ENCODE results near the gene AP3B1. TPM values are rescaled to one million over a fixed set of nuclear protein-coding genes. Genes with fewer than 3 reads are reported as not detected.
"Not testable (repeated sequence)": the region's sequence is repeated elsewhere in the genome, so short reads cannot be mapped to it uniquely, and the experiment has no call there.

AP3B1 gene
- total RNA-seq, 1 donor from 2014 or later = 41.2 TPM

DNA sequence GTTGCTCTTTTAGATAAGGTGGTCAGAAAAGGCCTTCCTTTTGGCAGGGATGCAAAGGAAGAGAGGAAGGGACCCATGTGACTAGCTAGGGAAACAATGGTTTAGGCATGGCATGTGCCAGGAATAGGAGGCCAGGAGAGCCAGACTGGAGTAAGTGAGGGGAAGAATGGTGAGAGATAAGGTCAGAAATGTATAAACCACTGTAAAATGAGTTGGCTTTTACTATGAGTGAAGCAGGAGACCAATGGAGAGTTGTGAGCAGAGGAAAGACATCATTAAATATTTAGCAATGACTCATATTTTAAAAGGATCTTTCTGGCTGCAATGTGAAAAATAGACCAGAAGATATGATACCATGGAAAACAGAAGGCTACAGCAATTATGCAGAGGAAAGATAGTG is 50.9 kb downstream of the AP3B1 start:
- peak; percentile 55 for DNase-seq

DNA sequence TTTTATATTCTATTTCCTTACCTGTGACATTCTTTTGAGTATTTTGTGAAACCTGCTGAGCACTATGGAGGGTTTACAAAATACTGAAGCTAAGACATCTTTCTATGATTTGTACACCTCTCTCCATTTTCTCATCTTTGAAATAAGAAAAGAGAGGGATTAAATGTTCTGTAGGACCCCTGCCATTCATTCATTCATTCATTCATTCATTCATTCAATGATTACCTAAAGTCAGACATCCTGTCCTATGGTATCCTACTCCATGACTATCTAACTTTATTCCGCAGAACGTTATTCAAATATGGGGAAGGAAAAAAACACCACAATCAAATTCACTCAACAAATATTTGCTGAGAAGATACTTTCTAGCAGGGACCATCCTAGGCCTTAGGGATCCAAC is 51.4 kb downstream of the AP3B1 start:
- no peak for DNase-seq

DNA sequence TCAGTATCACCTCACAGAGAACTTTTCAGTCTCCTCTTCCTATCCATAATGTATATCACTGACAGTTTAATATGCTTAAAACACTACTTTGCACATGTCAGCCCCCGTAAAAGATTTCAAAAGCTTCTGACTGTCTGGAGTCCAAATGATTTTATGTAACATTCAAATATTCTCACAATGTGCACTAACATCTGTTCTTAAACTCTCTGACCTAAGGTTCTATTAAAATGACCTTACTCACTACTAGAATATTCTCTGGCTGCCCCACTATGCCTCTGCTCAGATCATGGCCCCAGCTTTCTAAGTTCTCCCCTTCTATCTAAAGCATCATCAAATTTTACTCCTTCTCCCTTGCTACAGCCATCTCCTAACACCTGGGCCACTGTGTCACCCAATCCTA is 52.5 kb downstream of the AP3B1 start:
- DNase-seq = no peak

DNA sequence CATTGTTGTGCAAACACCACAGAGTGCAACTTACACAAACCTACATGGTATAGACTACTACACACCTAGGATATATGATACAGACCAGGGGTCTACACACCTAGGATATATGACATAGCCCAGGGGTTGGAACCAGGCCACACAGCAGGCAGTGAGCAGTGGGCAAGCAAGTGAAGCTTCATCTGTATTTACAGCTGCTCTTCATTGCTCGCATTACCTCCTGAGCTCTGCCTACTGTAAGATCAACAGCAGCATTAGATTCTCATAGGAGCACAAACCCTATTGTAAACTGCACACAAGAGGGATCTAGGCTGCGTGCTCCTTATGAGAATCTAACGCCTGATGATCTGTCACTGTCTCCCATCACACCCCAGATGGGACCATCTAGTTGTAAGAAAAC is 56.6 kb downstream of the AP3B1 start:
- no peak for DNase-seq

DNA sequence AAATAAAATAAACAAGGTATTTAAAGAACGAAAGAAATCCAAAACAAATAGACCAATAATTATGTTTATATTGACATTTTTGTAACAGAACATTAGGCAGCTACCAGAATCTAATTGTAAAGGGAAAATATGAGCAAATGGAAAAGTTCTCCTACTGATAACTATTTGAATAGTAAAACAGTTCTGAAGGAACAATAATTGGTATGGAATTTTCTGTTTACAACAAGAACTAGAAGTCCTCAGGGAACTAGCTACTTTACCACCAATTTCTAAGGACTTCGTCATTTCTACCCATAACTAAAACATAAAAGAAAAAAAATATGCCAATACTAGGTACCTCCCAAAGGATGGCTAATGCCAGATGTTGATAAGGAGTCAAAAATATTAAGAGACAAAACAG is 58.5 kb downstream of the AP3B1 start:
- DNase-seq = no peak

DNA sequence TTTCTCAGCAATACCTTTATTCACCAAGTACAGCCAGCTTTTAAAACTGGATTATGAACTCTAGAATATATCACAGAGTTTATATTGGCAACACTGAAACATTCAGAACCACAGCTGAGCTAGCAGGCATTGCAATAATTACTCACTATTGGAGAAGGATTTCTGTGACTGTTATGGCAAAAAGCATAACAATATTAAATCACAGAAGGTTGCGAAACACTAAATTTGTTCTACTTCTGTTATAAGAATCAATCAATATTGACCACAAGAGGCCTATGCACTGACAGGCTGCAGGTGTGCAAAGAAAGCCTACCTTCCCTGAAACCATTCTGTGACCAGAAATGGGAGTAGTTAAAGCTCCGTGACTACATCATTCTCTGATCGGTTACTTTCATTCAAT is 59.2 kb downstream of the AP3B1 start:
- DNase-seq = no peak

DNA sequence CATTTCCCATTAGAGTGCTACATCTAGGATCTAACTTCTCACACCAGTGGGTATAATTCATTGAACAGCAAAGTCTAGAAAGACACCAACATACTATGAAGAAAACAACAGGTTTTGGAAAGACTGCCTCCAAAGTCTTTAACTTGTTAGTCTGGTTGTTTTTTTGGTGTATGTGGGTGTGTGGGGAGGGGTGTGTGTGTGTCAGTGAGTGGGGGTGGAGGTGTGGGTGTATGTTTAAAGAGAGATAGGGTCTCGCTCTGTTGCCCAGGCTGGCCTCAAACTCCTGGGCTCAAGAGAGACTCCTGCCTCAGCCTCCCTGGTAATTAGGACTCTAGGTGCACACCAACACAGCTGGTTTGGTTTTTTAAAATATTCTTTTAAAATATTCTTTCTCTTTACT is 59.7 kb downstream of the AP3B1 start:
- no peak for DNase-seq

DNA sequence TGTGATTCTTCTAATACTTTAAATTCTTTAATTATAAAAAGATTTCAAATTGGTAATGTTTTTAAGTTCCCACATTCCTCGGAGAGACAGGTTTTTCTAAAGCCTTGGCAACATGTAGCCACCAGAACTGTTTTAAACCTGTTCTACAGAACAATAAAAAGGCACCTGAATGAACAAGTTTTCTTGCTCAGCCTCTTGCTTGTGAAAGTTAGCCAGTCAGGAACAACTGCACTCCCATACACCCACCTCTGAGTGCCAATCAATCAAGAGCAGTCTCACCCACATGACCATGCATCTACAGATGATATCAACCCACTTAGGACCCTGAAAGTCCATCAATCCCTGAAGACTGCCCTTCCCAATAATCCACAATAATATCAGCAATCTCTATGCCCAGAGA is 62.3 kb downstream of the AP3B1 start:
- no peak for DNase-seq

DNA sequence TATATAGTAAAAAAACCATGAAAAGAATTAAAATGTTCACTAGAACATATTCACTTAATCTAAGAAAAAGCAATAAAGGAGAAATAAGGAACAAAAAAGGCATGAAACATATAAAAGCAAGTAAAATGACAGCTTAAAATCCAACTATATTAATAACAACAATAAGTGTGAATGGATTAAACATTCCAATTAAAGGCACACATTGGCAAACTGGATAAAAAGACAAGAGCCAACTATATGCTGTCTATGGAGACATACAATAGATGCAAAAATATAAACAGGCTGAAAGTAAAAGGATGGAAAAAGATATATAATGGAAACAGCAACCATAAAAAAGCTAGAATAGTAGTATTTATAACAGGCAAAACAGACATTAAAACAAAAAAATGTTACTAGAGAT is 70.1 kb downstream of the AP3B1 start:
- no peak for DNase-seq

DNA sequence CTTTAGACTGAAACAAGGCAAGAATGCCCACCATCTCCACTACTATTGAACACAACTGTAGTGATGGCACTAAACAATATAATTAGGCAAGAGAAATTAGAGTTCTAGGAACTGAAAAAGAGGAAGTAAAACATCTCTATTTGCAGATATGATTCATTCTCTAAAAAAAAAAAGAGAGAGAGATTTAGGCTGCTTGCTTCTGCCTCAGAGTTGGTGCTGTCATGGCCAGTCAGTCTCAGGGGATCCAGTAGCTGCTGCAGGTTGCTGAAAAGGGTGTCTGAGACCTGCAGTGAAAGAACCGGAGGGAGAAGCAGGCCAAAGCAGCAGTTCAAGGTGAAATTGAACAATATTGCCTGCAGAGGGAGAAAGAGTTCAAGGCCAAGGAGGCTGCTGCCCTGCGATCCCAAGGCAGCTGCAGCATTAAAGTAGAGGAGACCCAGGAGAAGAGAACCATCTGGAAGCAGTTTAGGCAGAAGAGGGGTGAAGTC is 72.5 kb downstream of the AP3B1 start:
- peak; percentile 9 for DNase-seq

DNA sequence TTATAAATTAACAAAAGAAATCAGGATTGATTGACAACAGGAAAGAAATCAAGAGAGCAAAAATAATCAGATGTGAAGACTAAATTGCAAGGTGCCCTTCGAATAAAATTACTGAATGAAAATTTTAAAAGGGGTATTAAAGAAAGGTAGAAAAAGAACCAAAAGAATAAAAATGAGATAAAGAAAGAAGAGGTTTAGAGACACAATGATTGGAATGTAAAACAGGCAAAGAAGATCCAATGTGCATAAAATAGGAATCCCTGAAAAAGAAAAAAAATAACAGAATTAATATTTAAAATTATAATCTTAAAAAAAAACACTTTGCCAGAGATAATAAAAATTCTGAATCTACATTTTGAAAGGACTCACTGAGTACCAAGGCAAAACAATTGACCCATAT is 73.0 kb downstream of the AP3B1 start:
- DNase-seq = no peak

DNA sequence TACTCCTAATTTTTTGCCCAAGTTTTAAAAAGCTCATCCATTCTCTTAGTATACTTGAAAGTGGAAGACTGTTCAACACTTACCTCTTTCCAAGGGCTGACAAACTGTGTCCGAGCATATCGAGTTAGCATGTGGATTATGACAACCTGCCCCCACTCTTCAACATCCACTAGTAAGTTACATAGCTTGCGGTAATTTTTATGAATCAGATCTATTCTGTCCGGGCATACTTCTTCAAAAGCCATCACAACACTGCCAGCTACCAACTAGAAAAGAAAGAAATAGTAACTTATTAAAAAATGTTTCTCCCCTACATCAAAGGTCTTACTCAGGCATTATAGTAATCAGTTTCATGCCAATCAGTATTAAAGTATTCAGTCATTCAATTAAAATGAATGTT is 78.5 kb downstream of the AP3B1 start:
- DNase-seq = no peak

DNA sequence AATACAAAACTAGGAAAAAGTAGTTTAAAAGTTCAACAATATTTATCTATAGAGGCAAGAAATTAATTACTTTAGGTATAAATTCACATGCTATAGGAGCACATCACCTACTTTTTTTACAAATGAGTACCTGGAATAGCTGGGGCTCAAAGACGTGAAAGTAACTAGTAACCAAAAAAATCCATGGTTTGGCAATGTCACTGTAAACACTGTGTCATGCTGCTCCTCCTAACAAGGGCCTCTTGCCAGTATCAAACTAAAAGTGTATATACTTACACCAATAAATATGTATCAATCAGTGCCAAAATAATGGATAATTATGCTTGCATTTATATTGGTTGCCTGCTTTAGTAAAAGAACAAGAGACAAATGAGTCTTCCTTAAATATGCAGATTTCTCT is 78.9 kb downstream of the AP3B1 start:
- DNase-seq = no peak

DNA sequence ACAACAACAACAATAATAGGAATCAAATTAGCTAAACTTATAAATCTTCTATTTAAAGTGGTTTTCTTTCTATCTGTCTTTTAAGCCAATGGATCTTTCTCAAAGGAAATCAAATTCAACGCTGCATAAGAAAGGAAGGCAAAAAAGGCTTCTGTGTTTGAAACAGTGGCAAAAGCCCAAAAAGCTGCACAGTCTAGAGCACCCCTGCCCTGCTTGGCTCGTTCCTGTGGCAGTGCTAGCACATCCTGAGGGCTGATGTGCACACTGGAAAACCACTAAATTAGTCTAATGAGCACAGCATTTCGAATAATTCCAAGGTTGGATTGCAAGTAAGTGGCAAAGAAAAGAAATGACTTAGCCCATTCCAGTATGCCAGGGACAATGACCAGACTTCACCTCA is 80.7 kb downstream of the AP3B1 start:
- DNase-seq = no peak

DNA sequence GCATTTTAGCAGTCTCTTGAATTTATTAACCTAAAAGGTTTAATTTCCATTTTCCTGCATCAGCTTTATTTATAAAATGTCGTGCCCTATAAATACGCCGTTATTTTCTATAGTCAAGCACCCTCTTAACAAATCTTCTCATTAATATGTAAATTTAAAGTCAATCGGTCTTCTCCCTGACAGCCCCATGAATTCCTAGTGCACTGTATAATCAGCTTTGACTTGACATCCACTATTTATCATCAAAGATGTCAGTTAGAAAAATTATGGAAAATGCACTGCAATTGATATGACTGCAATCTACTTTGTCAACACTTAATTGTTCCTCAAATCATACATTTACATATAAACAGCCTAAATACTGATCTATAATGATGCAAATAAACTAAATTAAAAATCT is 83.4 kb downstream of the AP3B1 start:
- DNase-seq = no peak

DNA sequence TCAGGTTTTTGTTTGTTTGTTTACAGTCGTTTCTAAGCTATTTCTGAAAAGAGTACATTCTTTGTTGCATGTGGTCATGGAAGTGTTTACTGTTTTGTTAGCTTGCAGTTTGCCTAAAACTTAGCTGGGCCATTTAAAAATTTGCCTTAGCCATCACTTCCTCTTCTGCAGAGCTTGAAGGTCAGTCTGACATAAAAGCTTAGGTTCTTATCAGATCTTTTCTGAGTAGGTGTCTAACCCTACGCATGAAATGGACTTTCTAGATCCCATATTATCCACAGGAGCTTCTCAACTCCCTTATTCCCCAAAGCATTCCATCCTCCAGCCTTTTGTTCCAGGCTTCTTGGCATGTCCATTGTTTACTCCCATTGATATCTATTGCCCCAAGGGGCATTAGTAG is 90.3 kb downstream of the AP3B1 start:
- DNase-seq = no peak

DNA sequence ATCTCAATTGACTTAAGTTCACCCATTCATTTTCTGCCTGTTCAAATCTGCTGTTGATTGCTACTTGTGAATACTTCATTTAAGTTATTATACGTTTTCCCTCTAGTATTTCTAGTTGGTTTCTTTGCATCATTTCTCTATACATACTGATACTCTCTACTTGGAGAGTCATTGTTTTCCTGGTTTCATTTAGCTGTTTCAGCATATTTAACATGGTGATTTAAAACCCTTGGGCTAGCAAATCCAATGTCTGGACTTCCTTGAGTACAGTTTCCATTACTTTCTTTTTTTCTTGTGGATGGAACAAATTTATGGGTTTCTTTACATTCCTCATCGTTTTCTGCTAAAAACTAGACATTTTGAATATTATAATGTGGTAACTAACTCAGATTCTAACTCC is 90.7 kb downstream of the AP3B1 start:
- DNase-seq = no peak

DNA sequence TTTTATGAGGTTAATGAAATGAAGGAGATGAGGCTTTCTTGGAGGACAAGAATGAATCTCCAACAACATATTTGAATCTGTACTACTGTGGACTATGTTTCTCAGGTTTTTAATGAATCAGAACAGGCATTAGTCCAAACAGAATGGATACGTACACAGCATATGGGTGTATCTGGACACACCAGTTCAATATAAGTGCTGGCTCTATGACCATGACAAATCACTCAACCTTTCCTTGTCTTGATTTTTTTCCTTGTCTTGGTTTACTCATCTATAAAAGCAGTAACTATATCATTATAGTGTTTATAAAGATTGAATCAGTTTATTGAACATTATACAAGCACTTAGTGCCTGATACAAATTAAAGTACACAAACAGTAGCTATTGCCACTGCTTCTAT is 104.1 kb downstream of the AP3B1 start:
- DNase-seq = no peak

DNA sequence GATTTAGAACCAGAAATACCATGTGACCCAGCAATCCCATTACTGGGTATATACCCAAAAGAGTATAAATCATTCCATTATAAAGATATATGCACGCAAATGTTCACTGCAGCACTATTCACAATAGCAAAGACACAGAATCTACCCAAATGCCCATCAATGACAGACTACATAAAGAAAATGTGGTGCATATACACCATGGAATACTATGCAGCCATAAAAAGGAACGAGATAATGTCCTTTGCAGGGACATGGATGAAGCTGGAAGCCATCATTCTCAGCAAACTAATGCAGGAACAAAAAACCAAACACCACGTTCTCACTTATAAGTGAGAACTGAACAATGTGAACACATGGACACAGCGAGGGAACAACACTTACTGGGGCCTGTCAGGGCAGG is 105.8 kb downstream of the AP3B1 start:
- not testable (repeated sequence) for DNase-seq

DNA sequence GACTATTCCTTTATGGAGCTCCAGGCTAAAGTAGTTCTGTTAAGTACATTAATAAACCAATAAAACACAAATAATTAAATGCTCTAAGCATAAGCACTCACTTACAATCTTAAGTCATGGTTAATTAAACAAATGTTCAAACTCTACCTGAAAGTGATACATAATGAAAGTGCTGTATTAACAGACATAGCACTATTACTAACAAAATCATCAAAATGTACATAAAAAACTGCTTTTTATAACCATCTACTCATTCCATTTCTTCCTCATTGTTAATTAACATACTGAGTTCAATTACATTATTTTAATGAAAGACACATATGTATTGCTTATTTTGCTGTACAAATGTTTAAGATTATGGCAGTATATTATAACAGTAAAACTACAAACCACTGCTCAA is 107.3 kb downstream of the AP3B1 start:
- DNase-seq = no peak

DNA sequence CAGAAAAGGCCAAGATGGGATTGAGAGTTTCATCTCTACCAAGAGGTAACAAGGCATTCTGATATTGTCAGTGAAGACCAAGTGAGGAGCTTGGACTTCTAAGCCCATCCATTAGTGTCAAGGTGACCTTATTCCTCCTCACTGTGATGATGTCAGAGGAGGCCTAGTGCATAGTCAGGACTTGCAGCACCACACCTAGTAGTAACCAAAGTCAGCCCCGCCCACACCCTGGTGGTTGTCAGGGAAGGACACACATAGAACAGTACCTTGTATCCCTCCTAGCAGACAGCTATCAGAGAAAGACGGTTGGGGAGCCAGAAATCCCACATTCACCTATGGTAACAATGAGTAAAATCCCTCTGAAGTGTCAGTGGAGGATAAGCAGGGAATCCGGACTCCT is 111.7 kb downstream of the AP3B1 start:
- no peak for DNase-seq

DNA sequence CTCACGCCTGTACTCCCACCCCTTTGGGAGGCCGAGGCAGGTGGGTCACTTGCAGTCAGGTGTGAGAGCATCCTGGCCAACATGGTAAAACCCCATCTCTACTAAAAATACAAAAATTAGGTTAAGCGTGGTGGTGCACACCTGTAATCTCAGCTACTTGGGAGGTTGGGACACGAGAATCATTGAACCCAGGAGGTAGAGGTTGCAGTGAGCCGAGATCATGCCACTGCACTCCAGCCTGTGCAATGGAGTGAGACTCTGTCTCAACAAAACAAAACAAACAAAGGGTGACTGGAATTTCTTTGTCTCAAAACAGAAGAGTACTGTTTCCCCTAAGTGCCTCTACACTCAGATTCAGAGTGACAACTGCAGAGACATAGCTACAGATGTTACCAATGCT is 116.1 kb downstream of the AP3B1 start:
- DNase-seq = no peak

DNA sequence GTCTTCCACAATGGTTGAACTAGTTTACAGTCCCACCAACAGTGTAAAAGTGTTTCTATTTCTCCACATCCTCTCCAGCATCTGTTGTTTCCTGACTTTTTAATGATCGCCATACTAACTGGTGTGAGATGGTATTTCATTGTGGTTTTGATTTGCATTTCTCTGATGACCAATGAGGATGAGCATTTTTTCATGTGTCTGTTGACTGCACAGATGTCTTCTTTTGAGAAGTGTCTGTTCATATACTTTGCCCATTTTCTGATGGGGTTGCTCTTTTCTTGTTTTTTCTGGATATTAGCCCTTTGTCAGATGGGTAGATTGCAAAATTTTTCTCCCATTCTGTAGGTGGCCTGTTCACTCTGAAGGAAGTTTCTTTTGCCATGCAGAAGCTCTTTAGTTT is 124.2 kb downstream of the AP3B1 start:
- DNase-seq = not testable (repeated sequence)

DNA sequence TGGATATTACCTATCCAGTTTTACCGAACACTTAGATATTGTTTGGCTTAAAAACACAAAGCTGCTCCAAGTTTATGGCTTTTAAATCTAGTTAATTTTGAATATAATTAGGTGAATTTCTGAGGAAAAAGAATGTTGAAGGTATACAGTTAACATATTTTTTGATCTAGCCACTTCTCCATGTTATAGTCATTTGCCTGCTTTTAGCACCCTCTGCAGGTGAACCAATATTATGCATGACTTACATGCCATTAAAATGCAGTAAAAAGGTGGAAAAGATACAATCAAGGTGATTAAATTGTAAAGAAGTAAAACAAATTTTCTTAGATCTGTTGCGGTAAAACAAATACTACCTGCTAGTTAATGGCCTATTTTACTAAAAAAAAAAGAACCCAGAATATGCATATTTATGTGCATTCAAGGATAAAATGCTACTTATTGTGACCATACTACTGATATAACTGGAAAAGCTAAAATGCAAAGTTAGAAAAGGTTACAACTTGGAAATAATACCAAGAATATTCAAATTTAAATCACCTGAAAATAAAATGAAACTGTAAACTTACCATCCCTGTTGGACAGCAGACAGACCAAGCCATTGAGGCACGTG is 132.1 kb downstream of the AP3B1 start:
- DNase-seq = peak; percentile 63

DNA sequence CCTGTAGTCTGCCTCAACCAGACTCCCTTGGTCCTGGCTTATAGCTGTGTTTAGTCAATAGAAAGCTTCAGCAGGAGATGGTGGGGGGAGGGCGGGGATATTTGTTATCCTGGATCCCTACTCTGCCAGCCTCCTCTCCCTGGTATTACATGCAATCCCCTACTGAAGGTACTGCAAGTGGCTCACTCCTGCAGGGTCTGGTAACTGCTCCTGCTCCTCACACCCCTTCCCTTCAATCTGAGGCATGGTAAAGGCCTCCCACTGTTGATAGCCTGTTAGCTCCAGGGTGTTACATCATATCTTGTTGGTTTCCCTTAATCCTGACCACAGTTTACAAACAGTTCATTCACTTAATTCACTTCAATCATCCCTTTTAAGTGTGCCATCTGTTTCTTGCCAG is 137.5 kb downstream of the AP3B1 start:
- no peak for DNase-seq
